Measurements from ENCODE around the gene STARD3. TPM values are rescaled to one million over a fixed set of nuclear protein-coding genes. Genes with fewer than 3 reads are reported as not detected.

STARD3 gene
- total and polyA plus RNA-seq, 2 of the 13 experiments (the other 11 are each of a cell fraction or from before 2014, with no cell fraction given) = 34.6 to 100 TPM

- TF ChIP-seq BATF2 (CRISPR knock-in tag; IDR thresholded peaks at IDR 0.05) (no peak), HOXD1 (CRISPR knock-in tag; IDR thresholded peaks at IDR 0.05) (peak; percentile 59; the same call in 1 of the 2 replicates), ZNF563 (CRISPR knock-in tag; IDR thresholded peaks at IDR 0.05) (no peak), NPAS2 (CRISPR knock-in tag; IDR thresholded peaks at IDR 0.05; ENCODE audit: borderline replicate concordance) (peak; percentile 72; the same call in 1 of the 2 replicates), GPBP1L1 (CRISPR knock-in tag; IDR thresholded peaks at IDR 0.05) (no peak), SP1 (IDR thresholded peaks at IDR 0.05) (no peak), SP1 (CRISPR knock-in tag; IDR thresholded peaks at IDR 0.05) (peak; percentile 69), NRL (CRISPR knock-in tag; IDR thresholded peaks at IDR 0.05; ENCODE audit: borderline replicate concordance) (peak; percentile 47; the same call in 1 of the 2 replicates), ZFP36L2 (CRISPR knock-in tag; IDR thresholded peaks at IDR 0.05) (peak; percentile 92), SRY (CRISPR knock-in tag; IDR thresholded peaks at IDR 0.05) (peak; percentile 65; the same call in 1 of the 2 replicates), NFIB (CRISPR knock-in tag; IDR thresholded peaks at IDR 0.05; ENCODE audit: borderline replicate concordance) (no peak), CBX5 (CRISPR knock-in tag; IDR thresholded peaks at IDR 0.05; ENCODE audit: borderline replicate concordance) (peak; percentile 90), ZNF317 (CRISPR knock-in tag; IDR thresholded peaks at IDR 0.05) (no peak), ZBTB46 (CRISPR knock-in tag; IDR thresholded peaks at IDR 0.05; ENCODE audit: borderline replicate concordance) (no peak), ZNF619 (CRISPR knock-in tag; IDR thresholded peaks at IDR 0.05) (peak; percentile 92), SKI (IDR thresholded peaks at IDR 0.05; ENCODE audit: partially characterized antibody) (no peak), THAP9 (CRISPR knock-in tag; IDR thresholded peaks at IDR 0.05; ENCODE audit: borderline replicate concordance) (no peak), ZNF614 (CRISPR knock-in tag; IDR thresholded peaks at IDR 0.05; ENCODE audit: borderline replicate concordance) (peak; percentile 63; the same call in 1 of the 2 replicates), NFKB2 (CRISPR knock-in tag; IDR thresholded peaks at IDR 0.05; ENCODE audit: borderline replicate concordance) (peak; percentile 39; the same call in 1 of the 2 replicates), ZNF598 (CRISPR knock-in tag; IDR thresholded peaks at IDR 0.05; ENCODE audit: borderline replicate concordance) (0 out of 2 replicates have a peak, but pooled peaks have one; percentile 20), TCF7 (IDR thresholded peaks at IDR 0.05; ENCODE audit: low read depth) (no peak), CCDC6 (CRISPR knock-in tag; IDR thresholded peaks at IDR 0.05) (no peak)
Measured at GRCh38 chr17:39621523-39622379, 15.2 kb upstream of the STARD3 start (continued).

All from HepG2 (cell line).